Stomach (tissue), 9 donors: ENCODE data around the gene URB1. TPM values are rescaled to one million over a fixed set of nuclear protein-coding genes. Genes with fewer than 3 reads are reported as not detected.
A peak's percentile ranks its signal among the peaks of the same experiment; 100 is the strongest.

Source experiments
- DNase-seq, 2 donors: peaks; one replicate each; pipeline versions ENCODE4 v3.0.0 to v3.0.0-alpha.2; 2013 to 2019
- H3K27ac ChIP-seq, 5 donors: fragments of 200-600 bp in 4 of 5; sonication (generic) in 4 of 5; one replicate each; pipeline ENCODE4 v1.5.1; 2013 to 2019; ENCODE audit warnings: mild to moderate bottlenecking in 1 of 5, moderate library complexity in 1 of 5
- H3K27me3 ChIP-seq, 3 donors: fragments of 200-600 bp; sonication (generic); one replicate each; pipeline ENCODE4 v1.5.1; 2017 to 2019; ENCODE audit warnings: mixed run types in 1 of 3
- H3K36me3 ChIP-seq, 4 donors: fragments of 200-600 bp; sonication (generic); 1 replicate in 3 of 4; 2 replicates in 1 of 4; pipeline ENCODE4 v1.5.1; 2016 to 2019
- H3K4me1 ChIP-seq, 4 donors: fragments of 200-600 bp; sonication (generic); one replicate each; pipeline ENCODE4 v1.5.1; 2016 to 2019
- H3K4me3 ChIP-seq, 4 donors: fragments of 200-600 bp; sonication (generic) in 3 of 4; one replicate each; pipeline ENCODE4 v1.5.1; 2016 to 2019; ENCODE audit warnings: mild to moderate bottlenecking in 1 of 4
- H3K9me3 ChIP-seq, 4 donors: fragments of 200-600 bp; sonication (generic); one replicate each; pipeline ENCODE4 v1.5.1; 2016 to 2019
- EP300 ChIP-seq: sonication (generic); formaldehyde crosslinking; IDR thresholded peaks from one replicate; pipeline ENCODE4 v1.6.1; 2017; ENCODE audit warnings: antibody characterized with exemption
- POLR2A ChIP-seq, 4 donors: fragments of 450-650 bp; IDR thresholded peaks; one replicate each; pipeline ENCODE4 v1.6.1; 2016; ENCODE audit warnings: antibody characterized with exemption in 4 of 4, control low read depth in 2 of 4, mild to moderate bottlenecking in 1 of 4, moderate library complexity in 1 of 4
- POLR2AphosphoS5 ChIP-seq, 3 donors: sonication (generic); formaldehyde crosslinking; IDR thresholded peaks; one replicate each; pipeline ENCODE4 v1.6.1; 2016; ENCODE audit warnings: antibody characterized with exemption in 3 of 3
- WGBS, 5 donors: extraction: QIAGEN DNeasy Blood & Tissue Kit in 3 of 5; methylation state at CpG; one replicate each; pipeline versions ENCODE4 v1.1.5 to v1.1.7; 2013 to 2018; 5-methylcytosine and 5-hydroxymethylcytosine counted together
- intact Hi-C: fragments of 100-400 bp; cut with DNase I; formaldehyde crosslinking; loops from one replicate; pipeline ENCODE4 v1.15.1; 2023; ENCODE audit warnings: low total_unique reads
- polyA plus RNA-seq, 3 donors: library from polyadenylated mRNA; stranded (reverse); fragments of 200-250 nt; gene quantifications; one replicate each; pipeline ENCODE4 v1.2.3, GENCODE V29; 2013
- total RNA-seq, 5 donors: library from RNA; depleted of rRNA; stranded (reverse); fragments of >200 nt; gene quantifications; one replicate each; pipeline versions ENCODE4 v1.1.0 to v1.2.3, GENCODE V29; 2014 to 2016
- TF ChIP-seq, protein P1 (sequence below), 7 experiments: fragments of 450-650 bp in 4 of 7; fragments of 200-600 bp in 3 of 7; sonication (generic) in 3 of 7; IDR thresholded peaks; one replicate each; pipeline ENCODE4 v1.5.1; 2016 to 2019; ENCODE audit warnings: antibody characterized with exemption in 7 of 7, control low read depth in 2 of 7, mild to moderate bottlenecking in 1 of 7
- donor health status: healthy with polysubstance abuse.
- donor health status: Bipolar disorder and iron deficiency.
- donor health status: healthy.

Gene URB1
- total and polyA plus RNA-seq, 8 donors = 1.2 to 16.3 (median 10.2) TPM

GRCh38 chr21:32364796-32365195 is 28.0 kb downstream of the URB1 start:
- peak in 1 of 2 donors; percentile 19 for DNase-seq
- WGBS, 5 donors = 55 to 74% (median 59%) methylated on average over 3 to 4 of the region's 4 CpGs
- Histone ChIP-seq H3K36me3 (peaks cover 74 to 98% (median 93%) of the 10 kb centered on the region in 4 donors), H3K27me3 (no peaks in the 10 kb centered on the region), H3K27ac (peak overlapping the region in 4 of 5 donors; percentile 18 to 63 (median 46)), H3K9me3 (no peaks in the 10 kb centered on the region), H3K4me1 (peaks cover 0 to 14% (median 7%) of the 10 kb centered on the region in 4 donors), H3K4me3 (no peak overlapping the region)
- TF ChIP-seq EP300 (no peak), POLR2A (IDR thresholded peaks at IDR 0.05) (no peak), POLR2AphosphoS5 (IDR thresholded peaks at IDR 0.05) (no peak)
- TF ChIP-seq, protein P1, sequence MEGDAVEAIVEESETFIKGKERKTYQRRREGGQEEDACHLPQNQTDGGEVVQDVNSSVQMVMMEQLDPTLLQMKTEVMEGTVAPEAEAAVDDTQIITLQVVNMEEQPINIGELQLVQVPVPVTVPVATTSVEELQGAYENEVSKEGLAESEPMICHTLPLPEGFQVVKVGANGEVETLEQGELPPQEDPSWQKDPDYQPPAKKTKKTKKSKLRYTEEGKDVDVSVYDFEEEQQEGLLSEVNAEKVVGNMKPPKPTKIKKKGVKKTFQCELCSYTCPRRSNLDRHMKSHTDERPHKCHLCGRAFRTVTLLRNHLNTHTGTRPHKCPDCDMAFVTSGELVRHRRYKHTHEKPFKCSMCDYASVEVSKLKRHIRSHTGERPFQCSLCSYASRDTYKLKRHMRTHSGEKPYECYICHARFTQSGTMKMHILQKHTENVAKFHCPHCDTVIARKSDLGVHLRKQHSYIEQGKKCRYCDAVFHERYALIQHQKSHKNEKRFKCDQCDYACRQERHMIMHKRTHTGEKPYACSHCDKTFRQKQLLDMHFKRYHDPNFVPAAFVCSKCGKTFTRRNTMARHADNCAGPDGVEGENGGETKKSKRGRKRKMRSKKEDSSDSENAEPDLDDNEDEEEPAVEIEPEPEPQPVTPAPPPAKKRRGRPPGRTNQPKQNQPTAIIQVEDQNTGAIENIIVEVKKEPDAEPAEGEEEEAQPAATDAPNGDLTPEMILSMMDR (IDR thresholded peaks at IDR 0.05) = no peak
- intact Hi-C loops = no loop called here

GRCh38 chr21:32364387-32364786 is 28.4 kb downstream of the URB1 start:
- Histone ChIP-seq H3K27me3 (no peaks in the 10 kb centered on the region), H3K36me3 (peaks cover 78 to 99% (median 95%) of the 10 kb centered on the region in 4 donors), H3K4me1 (peaks cover 0 to 14% (median 7%) of the 10 kb centered on the region in 4 donors), H3K4me3 (no peak overlapping the region), H3K27ac (peak overlapping the region; percentile 2 to 63 (median 54)), H3K9me3 (no peaks in the 10 kb centered on the region)
- WGBS, 5 donors = 18 to 49% (median 37%) methylated on average over 6 to 7 of the region's 7 CpGs
- intact Hi-C loops = no loop called here
- peak; percentile 48 to 76 for DNase-seq
- TF ChIP-seq EP300 (no peak), POLR2A (IDR thresholded peaks at IDR 0.05) (no peak), POLR2AphosphoS5 (IDR thresholded peaks at IDR 0.05) (no peak)
- TF ChIP-seq, protein P1 (IDR thresholded peaks at IDR 0.05) = no peak

DNA sequence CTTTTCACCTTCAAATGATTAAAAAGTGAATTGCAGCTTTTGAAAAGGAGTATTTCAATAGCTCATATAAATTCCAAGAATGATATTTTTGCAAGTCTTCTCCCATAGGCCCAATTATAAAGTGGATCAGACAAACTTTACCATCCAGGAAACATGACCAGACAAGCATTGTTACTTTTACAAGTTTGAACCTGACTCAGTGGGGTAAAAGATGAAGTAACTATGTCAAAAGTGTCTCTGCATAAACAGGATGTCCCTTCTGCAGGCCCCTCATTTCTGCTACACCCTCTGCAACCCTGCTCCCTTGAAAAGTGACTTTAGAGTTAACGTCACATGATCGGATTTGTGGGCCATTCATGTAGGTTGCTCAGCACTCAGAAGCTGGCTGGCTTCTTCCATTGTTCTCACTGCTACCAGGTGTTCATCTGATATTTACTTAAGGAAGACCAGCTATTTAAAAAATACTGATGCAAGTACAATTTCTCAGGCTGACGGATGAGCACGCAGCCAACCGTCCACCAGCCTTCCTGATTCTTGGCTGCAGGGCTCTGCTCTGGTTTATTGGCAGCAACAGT is 32.3 kb downstream of the URB1 start:
- Histone ChIP-seq H3K4me1 (peaks cover 0 to 14% (median 7%) of the 10 kb centered on the region in 4 donors), H3K9me3 (no peaks in the 10 kb centered on the region), H3K27ac (no peak overlapping the region), H3K36me3 (peaks cover 61 to 99% (median 95%) of the 10 kb centered on the region in 4 donors), H3K27me3 (no peaks in the 10 kb centered on the region), H3K4me3 (no peak overlapping the region)
- 83 to 90% (median 86%) methylated on average over 5 of the region's 5 CpGs for WGBS, 5 donors
- DNase-seq = peak in 1 of 2 donors; percentile 51
- intact Hi-C loops = no loop called here
- TF ChIP-seq, protein P1 (IDR thresholded peaks at IDR 0.05) = no peak
- no peak for TF ChIP-seq POLR2AphosphoS5 (IDR thresholded peaks at IDR 0.05)

DNA sequence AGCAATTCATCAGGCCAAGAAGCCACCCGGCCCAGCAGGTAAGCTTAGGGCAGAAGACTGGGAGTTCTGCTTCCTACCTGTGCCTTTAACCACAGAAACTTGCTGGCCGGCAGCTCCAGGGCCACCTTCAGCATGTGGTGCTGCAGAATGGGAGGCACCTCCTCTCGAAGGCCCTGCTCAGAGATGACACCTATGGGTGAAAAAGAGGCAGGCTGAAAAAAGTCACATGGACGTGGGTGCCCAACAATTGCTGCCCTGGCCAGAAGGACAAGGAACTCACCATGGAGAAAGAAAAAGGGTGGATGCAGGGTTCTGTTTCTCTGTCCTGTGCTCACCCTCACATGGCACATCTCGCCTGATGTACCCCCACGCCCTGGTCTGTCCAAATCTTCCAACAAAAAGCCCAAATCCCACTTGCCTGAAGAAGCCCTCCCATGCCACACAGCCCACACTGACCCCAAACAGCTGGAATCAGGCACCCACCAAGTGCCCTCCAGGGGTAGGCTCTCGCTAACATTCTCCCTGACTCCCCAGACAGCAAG is 33.0 kb downstream of the URB1 start:
- Histone ChIP-seq H3K27me3 (no peaks in the 10 kb centered on the region), H3K4me3 (no peak overlapping the region), H3K9me3 (no peaks in the 10 kb centered on the region), H3K27ac (no peak overlapping the region), H3K4me1 (peaks cover 0 to 11% (median 5%) of the 10 kb centered on the region in 4 donors), H3K36me3 (peaks cover 61 to 99% (median 95%) of the 10 kb centered on the region in 4 donors)
- WGBS, 5 donors = 60 to 67% (median 65%) methylated on average over 6 to 7 of the region's 7 CpGs
- peak in 1 of 2 donors; percentile 31 for DNase-seq
- intact Hi-C loops = no loop called here
- TF ChIP-seq POLR2A (IDR thresholded peaks at IDR 0.05) = no peak
- TF ChIP-seq, protein P1 (IDR thresholded peaks at IDR 0.05) = no peak
- no peak for TF ChIP-seq POLR2AphosphoS5 (IDR thresholded peaks at IDR 0.05)
- TF ChIP-seq EP300 = no peak
